Upper lobe of left lung (tissue), 6 donors: ENCODE measurements around the gene ATXN7L1. TPM values are rescaled to one million over a fixed set of nuclear protein-coding genes. Genes with fewer than 3 reads are reported as not detected.
"Not testable (repeated sequence)": the region's sequence is repeated elsewhere in the genome, so short reads cannot be mapped to it uniquely, and the experiment has no call there.

ENCODE experiments used
- ATAC-seq, 2 donors: fragments of 200-7000 bp; cut with Tn5 transposase; one replicate each; pipeline ENCODE4 v1.9.1; 2022; ENCODE audit warnings: mild to moderate bottlenecking in 2 of 2, moderate library complexity in 2 of 2; ENCODE audit not compliant: low FRiP score in 2 of 2
- DNase-seq, 2 donors: peaks; one replicate each; pipeline ENCODE4 v3.0.0-alpha.2; 2019 to 2020
- H3K27ac ChIP-seq, 4 donors: fragments of 200-600 bp; sonication (generic); one replicate each; pipeline ENCODE4 v1.5.1; 2016 to 2019
- H3K27me3 ChIP-seq, 4 donors: fragments of 200-600 bp; sonication (generic); one replicate each; pipeline ENCODE4 v1.5.1; 2017 to 2019
- H3K36me3 ChIP-seq, 4 donors: fragments of 200-600 bp; sonication (generic); one replicate each; pipeline ENCODE4 v1.5.1; 2016 to 2019
- H3K4me1 ChIP-seq, 4 donors: fragments of 200-600 bp; sonication (generic); one replicate each; pipeline ENCODE4 v1.5.1; 2018 to 2019
- H3K4me3 ChIP-seq, 4 donors: fragments of 200-600 bp; sonication (generic); one replicate each; pipeline ENCODE4 v1.5.1; 2017 to 2019; ENCODE audit warnings: mild to moderate bottlenecking in 2 of 4, moderate library complexity in 1 of 4
- H3K9me3 ChIP-seq, 4 donors: fragments of 200-600 bp; sonication (generic); one replicate each; pipeline ENCODE4 v1.5.1; 2018 to 2019
- EP300 ChIP-seq, 4 donors: sonication (generic); formaldehyde crosslinking; IDR thresholded peaks; one replicate each; pipeline ENCODE4 v1.5.1; 2017; ENCODE audit warnings: antibody characterized with exemption in 4 of 4, control low read depth in 2 of 4
- POLR2A ChIP-seq, 4 donors: fragments of 450-650 bp; IDR thresholded peaks; one replicate each; pipeline ENCODE4 v1.5.1; 2016 to 2017; ENCODE audit warnings: antibody characterized with exemption in 4 of 4, mild to moderate bottlenecking in 2 of 4
- POLR2AphosphoS5 ChIP-seq, 2 donors: sonication (generic); formaldehyde crosslinking; IDR thresholded peaks; one replicate each; pipeline ENCODE4 v1.5.1; 2017; ENCODE audit warnings: antibody characterized with exemption in 2 of 2
- WGBS, 2 donors: methylation state at CpG; one replicate each; pipeline ENCODE4 v1.1.5; 2017 to 2018; 5-methylcytosine and 5-hydroxymethylcytosine counted together
- total RNA-seq, 6 donors: library from RNA; depleted of rRNA in 4 of 6; stranded (reverse); fragments of >200 nt in 4 of 6; gene quantifications; one replicate each; pipeline versions ENCODE4 v1.1.0 to v1.2.1, GENCODE V29; 2016 to 2021
- TF ChIP-seq, protein P1 (sequence below), 6 experiments: fragments of 450-650 bp in 4 of 6; fragments of 200-600 bp in 2 of 6; sonication (generic) in 2 of 6; IDR thresholded peaks; one replicate each; pipeline ENCODE4 v1.5.1; 2016 to 2019; ENCODE audit warnings: antibody characterized with exemption in 6 of 6
- donor health status: DM: no; HTN: no; CAD: no; lungs with moderate emphysema.
- donor health status: DM: no; HTN: yes; CAD: no; lungs with severe emphysema.

The ATXN7L1 gene
- total RNA-seq, 6 donors from 2014 or later = 7.1 to 43.0 (median 13.4) TPM

DNA sequence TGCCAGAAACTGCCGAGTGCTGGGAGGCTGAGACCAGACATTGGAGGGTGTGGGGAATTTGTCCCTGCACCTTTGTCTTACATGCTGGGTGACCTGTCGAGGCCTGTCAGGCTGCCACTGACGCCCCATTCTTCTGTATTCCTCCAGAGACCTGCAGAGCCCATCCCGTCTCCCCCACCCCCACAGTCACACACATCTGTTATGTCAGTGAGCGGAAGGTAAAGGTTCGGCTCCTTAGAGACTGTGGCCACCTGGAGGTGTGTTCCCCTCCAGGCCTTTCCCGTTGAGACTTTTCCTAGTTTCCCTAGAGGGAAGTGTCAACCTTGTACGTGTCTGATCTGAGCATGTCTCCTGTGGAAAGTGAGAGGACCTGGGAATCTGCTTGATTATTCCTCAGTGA, 84.5 kb downstream of the ATXN7L1 start:
- Histone ChIP-seq H3K36me3 (peaks cover 0 to 9% (median 2%) of the 10 kb centered on the region in 4 donors), H3K27me3 (no peaks in the 10 kb centered on the region), H3K4me1 (no peaks in the 10 kb centered on the region), H3K4me3 (no peak overlapping the region), H3K9me3 (no peaks in the 10 kb centered on the region), H3K27ac (no peak overlapping the region)
- TF ChIP-seq POLR2AphosphoS5 (IDR thresholded peaks at IDR 0.05) (no peak), POLR2A (IDR thresholded peaks at IDR 0.05) (no peak), EP300 (IDR thresholded peaks at IDR 0.05) (no peak)
- TF ChIP-seq, protein P1, sequence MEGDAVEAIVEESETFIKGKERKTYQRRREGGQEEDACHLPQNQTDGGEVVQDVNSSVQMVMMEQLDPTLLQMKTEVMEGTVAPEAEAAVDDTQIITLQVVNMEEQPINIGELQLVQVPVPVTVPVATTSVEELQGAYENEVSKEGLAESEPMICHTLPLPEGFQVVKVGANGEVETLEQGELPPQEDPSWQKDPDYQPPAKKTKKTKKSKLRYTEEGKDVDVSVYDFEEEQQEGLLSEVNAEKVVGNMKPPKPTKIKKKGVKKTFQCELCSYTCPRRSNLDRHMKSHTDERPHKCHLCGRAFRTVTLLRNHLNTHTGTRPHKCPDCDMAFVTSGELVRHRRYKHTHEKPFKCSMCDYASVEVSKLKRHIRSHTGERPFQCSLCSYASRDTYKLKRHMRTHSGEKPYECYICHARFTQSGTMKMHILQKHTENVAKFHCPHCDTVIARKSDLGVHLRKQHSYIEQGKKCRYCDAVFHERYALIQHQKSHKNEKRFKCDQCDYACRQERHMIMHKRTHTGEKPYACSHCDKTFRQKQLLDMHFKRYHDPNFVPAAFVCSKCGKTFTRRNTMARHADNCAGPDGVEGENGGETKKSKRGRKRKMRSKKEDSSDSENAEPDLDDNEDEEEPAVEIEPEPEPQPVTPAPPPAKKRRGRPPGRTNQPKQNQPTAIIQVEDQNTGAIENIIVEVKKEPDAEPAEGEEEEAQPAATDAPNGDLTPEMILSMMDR (IDR thresholded peaks at IDR 0.05) = no peak
- no peak for ATAC-seq
- WGBS, 2 donors = 88 to 93% methylated on average over 7 to 8 of the region's 8 CpGs
- no peak for DNase-seq

DNA sequence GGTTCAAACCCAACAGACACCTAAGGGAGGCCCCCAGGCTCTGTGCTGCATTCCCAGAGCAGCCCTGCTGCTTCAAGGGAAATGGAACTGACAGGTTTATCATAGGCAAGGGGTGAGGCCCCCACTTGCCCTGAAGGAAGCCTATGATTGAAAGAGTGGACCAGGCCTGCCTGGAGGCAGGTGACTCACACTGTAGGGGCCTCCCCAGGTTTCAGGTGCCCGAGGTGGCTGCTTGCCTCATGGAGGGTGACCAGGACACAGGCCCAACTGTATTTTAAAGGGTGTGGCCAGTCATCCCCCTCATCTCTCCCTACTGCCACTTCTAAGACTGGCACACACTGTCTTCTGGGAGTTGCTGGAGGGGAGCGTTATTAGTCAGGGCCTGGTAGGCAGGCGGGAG, 85.4 kb downstream of the ATXN7L1 start:
- Histone ChIP-seq H3K9me3 (no peaks in the 10 kb centered on the region), H3K36me3 (peaks cover 0 to 9% (median 2%) of the 10 kb centered on the region in 4 donors), H3K27ac (no peak overlapping the region), H3K4me1 (no peaks in the 10 kb centered on the region), H3K4me3 (no peak overlapping the region), H3K27me3 (no peaks in the 10 kb centered on the region)
- no peak for TF ChIP-seq POLR2A (IDR thresholded peaks at IDR 0.05)
- TF ChIP-seq POLR2AphosphoS5 (IDR thresholded peaks at IDR 0.05) = no peak
- no peak for TF ChIP-seq EP300 (IDR thresholded peaks at IDR 0.05)
- TF ChIP-seq, protein P1 (IDR thresholded peaks at IDR 0.05) = no peak
- ATAC-seq = no peak
- no peak for DNase-seq
- WGBS, 2 donors = 80 to 89% methylated on average over 2 to 3 of the region's 3 CpGs

DNA sequence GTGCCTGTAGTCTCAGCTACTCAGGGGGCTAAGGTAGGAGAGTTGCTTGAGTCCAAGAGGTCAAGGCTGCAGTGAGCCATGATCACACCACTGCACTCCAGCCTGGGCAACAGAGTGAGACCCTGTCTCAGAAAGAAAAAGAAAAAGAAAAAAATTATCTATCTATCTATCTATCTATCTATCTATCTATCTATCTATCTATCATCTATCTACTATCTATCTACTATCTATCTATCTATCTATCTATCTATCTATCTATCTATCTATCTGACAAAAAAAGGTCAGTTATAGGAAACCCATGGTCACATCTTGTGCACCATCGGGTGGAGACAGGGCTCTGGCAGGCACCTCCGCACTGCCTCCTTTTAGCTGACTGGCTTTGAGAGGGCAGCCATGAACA, 85.9 kb downstream of the ATXN7L1 start:
- DNase-seq, H3K4me3 ChIP-seq, H3K4me1 ChIP-seq, H3K27me3 ChIP-seq, H3K9me3 ChIP-seq, H3K27ac ChIP-seq, H3K36me3 ChIP-seq, ATAC-seq: not testable (repeated sequence)
- 88 to 94% methylated on average over 2 of the region's 2 CpGs for WGBS, 2 donors

DNA sequence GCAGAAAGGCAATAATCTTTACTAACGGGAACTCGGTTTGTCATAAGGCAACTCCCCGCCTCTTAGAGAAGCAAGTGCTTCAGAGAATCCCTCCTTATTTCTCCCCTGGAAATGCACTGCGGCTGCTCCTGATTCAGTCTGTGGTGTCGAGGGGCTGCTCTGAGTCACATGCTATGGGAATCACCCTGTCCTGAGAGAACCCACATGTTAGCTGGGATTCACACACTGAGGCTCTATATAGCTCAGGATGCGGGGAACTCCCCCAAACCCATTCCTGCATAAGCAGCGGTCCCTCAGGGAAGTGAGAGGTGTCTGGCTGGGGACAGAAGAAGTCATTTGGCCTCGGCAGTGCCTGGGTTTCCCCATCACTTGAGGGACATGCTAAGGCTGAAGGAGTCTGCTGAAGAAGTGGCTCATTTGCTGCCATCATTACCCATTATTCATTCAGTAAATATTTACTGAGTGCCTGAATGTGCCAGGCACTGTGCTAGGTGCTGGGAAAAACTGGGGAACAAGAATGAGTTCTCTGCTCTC, 87.5 kb downstream of the ATXN7L1 start:
- no peak overlapping the region for H3K27ac ChIP-seq
- no peaks in the 10 kb centered on the region for H3K9me3 ChIP-seq
- no peak for DNase-seq
- TF ChIP-seq, protein P1 (IDR thresholded peaks at IDR 0.05) = no peak
- no peak for TF ChIP-seq EP300 (IDR thresholded peaks at IDR 0.05)
- TF ChIP-seq POLR2A (IDR thresholded peaks at IDR 0.05) = no peak
- no peak for TF ChIP-seq POLR2AphosphoS5 (IDR thresholded peaks at IDR 0.05)
- ATAC-seq = no peak
- 87 to 98% methylated on average over 5 to 8 of the region's 8 CpGs for WGBS, 2 donors
- H3K4me3 ChIP-seq = no peak overlapping the region
- H3K4me1 ChIP-seq = no peaks in the 10 kb centered on the region
- H3K36me3 ChIP-seq = peaks cover 0 to 9% (median 2%) of the 10 kb centered on the region in 4 donors
- H3K27me3 ChIP-seq = no peaks in the 10 kb centered on the region

DNA sequence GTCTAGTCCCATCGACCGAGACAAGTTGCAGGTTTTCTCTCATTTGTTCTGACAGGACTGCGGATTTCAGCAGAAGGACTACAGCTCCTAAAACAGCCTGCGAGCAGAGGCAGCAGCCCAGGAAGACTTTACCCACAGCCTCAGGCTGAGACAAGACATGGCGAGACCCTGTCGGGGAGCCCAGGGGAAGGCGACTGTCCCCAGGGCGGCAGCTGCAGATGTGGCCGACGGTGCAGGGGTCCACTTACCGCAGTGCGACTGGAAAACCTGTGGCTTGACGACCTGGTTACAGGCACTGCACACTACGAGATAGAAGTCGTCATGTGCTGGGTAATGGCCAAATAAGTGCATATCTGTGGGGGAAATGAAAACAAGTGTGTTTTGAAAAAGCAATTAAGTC, 88.0 kb downstream of the ATXN7L1 start:
- no peaks in the 10 kb centered on the region for H3K4me1 ChIP-seq
- H3K9me3 ChIP-seq = no peaks in the 10 kb centered on the region

More for the DNA sequence above, 88.0 kb downstream of the ATXN7L1 start:
- DNase-seq (no peak), ATAC-seq (no peak)
- Histone ChIP-seq H3K4me3 (no peak overlapping the region), H3K27ac (no peak overlapping the region), H3K36me3 (peaks cover 0 to 9% (median 2%) of the 10 kb centered on the region in 4 donors), H3K27me3 (no peaks in the 10 kb centered on the region)
- 94 to 97% methylated on average over 12 to 15 of the region's 15 CpGs for WGBS, 2 donors
- no peak for TF ChIP-seq EP300 (IDR thresholded peaks at IDR 0.05)
- no peak for TF ChIP-seq POLR2A (IDR thresholded peaks at IDR 0.05)
- TF ChIP-seq, protein P1 (IDR thresholded peaks at IDR 0.05) = no peak
- TF ChIP-seq POLR2AphosphoS5 (IDR thresholded peaks at IDR 0.05) = no peak
